IMR-90 (cell line): ENCODE measurements around the gene SMOC1. TPM values are rescaled to one million over a fixed set of nuclear protein-coding genes. Genes with fewer than 3 reads are reported as not detected.
A peak's percentile ranks its signal among the peaks of the same experiment; 100 is the strongest.

ENCODE experiments used
- ATAC-seq: fragments of 200-7000 bp; cut with Tn5 transposase; 2 replicates; pipeline ENCODE4 v1.9.1; 2020; ENCODE audit warnings: low read depth, mild to moderate bottlenecking, moderate library complexity
- BruUV-seq: library from RNA; stranded (reverse); fragments of 400-500 nt; replicated peaks from 2 replicates; lab custom pipeline; 2021; lab: Mats Ljungman, UMichigan
- CTCF ChIA-PET: fragments of 300-600 bp; formaldehyde crosslinking; extraction: SDS; loops from one replicate; lab custom pipeline; 2021; ENCODE audit warnings: antibody characterized with exemption; lab: Yijun Ruan, JAX
- POLR2A ChIA-PET: fragments of 300-600 bp; sonication (Branson Sonifier 250); formaldehyde crosslinking; loops from one replicate; lab custom pipeline; 2022; ENCODE audit warnings: antibody characterized with exemption; ENCODE audit not compliant: unreplicated experiment; lab: Charles Lee
- DNase-seq: peaks from one replicate; pipeline ENCODE4 v3.0.0; 2013
- H2AFZ ChIP-seq: replicated peaks from 2 replicates; pipeline ENCODE3; 2013; ENCODE audit warnings: low read length, mild to moderate bottlenecking; ENCODE audit not compliant: poor library complexity
- H2AK5ac ChIP-seq: 2 replicates; pipeline ENCODE4 v1.6.1; 2013; ENCODE audit warnings: low read depth, low read length, inconsistent platforms
- H2AK9ac ChIP-seq: replicated peaks from 2 replicates; pipeline ENCODE3; 2013; ENCODE audit warnings: mild to moderate bottlenecking, low read depth, low read length, moderate library complexity; ENCODE audit not compliant: poor library complexity
- H2BK120ac ChIP-seq: 2 replicates; pipeline ENCODE4 v1.6.1; 2013; ENCODE audit warnings: low read depth, low read length, inconsistent platforms
- H2BK15ac ChIP-seq: 3 replicates; pipeline ENCODE4 v1.6.1; 2013; ENCODE audit warnings: low read depth, low read length, inconsistent platforms
- H2BK20ac ChIP-seq: 2 replicates; pipeline ENCODE4 v1.6.1; 2013; ENCODE audit warnings: low read depth, mild to moderate bottlenecking, inconsistent platforms, low read length, moderate library complexity
- H2BK5ac ChIP-seq: 2 replicates; pipeline ENCODE4 v1.6.1; 2013; ENCODE audit warnings: mild to moderate bottlenecking, low read depth, low read length, inconsistent platforms; ENCODE audit not compliant: poor library complexity, severe bottlenecking
- H3K14ac ChIP-seq: replicated peaks from 2 replicates; pipeline ENCODE4 v1.6.1; 2013; ENCODE audit warnings: low read depth, low read length, inconsistent platforms
- H3K18ac ChIP-seq: 2 replicates; pipeline ENCODE4 v1.6.1; 2013; ENCODE audit warnings: low read depth, low read length, control low read depth
- H3K23ac ChIP-seq: 2 replicates; pipeline ENCODE4 v1.6.1; 2013; ENCODE audit warnings: low read depth, low read length, inconsistent platforms
- H3K27ac ChIP-seq: 2 replicates; pipeline ENCODE4 v1.5.1; 2013; ENCODE audit warnings: mild to moderate bottlenecking, control low read depth, low read length; ENCODE audit not compliant: insufficient read depth
- H3K27me3 ChIP-seq: 2 replicates; pipeline ENCODE4 v1.6.1; 2013; ENCODE audit warnings: low read length; ENCODE audit not compliant: control insufficient read depth, insufficient read depth
- H3K36me3 ChIP-seq: 2 replicates; pipeline ENCODE4 v1.6.1; 2013; ENCODE audit warnings: low read length, mixed read lengths; ENCODE audit not compliant: control insufficient read depth, insufficient read depth
- H3K4ac ChIP-seq: 2 replicates; pipeline ENCODE4 v1.6.1; 2013; ENCODE audit warnings: low read depth, low read length, inconsistent platforms
- H3K4me1 ChIP-seq: 2 replicates; pipeline ENCODE4 v1.6.1; 2013; ENCODE audit warnings: low read length, mixed read lengths; ENCODE audit not compliant: control insufficient read depth, insufficient read depth
- H3K4me2 ChIP-seq: 2 replicates; pipeline ENCODE4 v1.6.1; 2013; ENCODE audit warnings: low read depth, mild to moderate bottlenecking, control low read depth, low read length, moderate library complexity
- H3K4me3 ChIP-seq: 2 replicates; pipeline ENCODE4 v1.5.1; 2013; ENCODE audit warnings: low read depth, mild to moderate bottlenecking, control low read depth, low read length, moderate library complexity; ENCODE audit not compliant: insufficient read depth
- H3K56ac ChIP-seq: 2 replicates; pipeline ENCODE4 v1.6.1; 2013; ENCODE audit warnings: low read length, inconsistent platforms; ENCODE audit not compliant: insufficient read depth; ENCODE audit errors: extremely low read depth
- H3K79me1 ChIP-seq, 2 experiments: 2 replicates each; pipeline ENCODE4 v1.6.1; 2013; ENCODE audit warnings: low read length in 2 of 2, inconsistent platforms in 1 of 2, low read depth in 1 of 2
- H3K9ac ChIP-seq: 2 replicates; pipeline ENCODE4 v1.6.1; 2013; ENCODE audit warnings: low read depth, low read length, control low read depth
- H3K9me1 ChIP-seq: 2 replicates; pipeline ENCODE4 v1.6.1; 2013; ENCODE audit warnings: low read length, inconsistent platforms; ENCODE audit not compliant: insufficient read depth
- H3K9me3 ChIP-seq: 2 replicates; pipeline ENCODE4 v1.6.1; 2013; ENCODE audit warnings: low read length; ENCODE audit not compliant: control insufficient read depth, insufficient read depth
- H4K20me1 ChIP-seq: 2 replicates; pipeline ENCODE4 v1.6.1; 2013; ENCODE audit warnings: low read length, inconsistent platforms; ENCODE audit not compliant: insufficient read depth
- H4K5ac ChIP-seq: 2 replicates; pipeline ENCODE4 v1.6.1; 2013; ENCODE audit warnings: mild to moderate bottlenecking, low read depth, low read length, control low read depth
- H4K8ac ChIP-seq, 2 experiments: 2 replicates each; pipeline ENCODE4 v1.6.1; 2013; ENCODE audit warnings: low read depth in 2 of 2, low read length in 2 of 2, control low read depth in 1 of 2, inconsistent platforms in 1 of 2
- H4K91ac ChIP-seq: 2 replicates; pipeline ENCODE4 v1.6.1; 2013; ENCODE audit warnings: low read depth, low read length, inconsistent platforms; ENCODE audit not compliant: insufficient read depth
- BHLHE40 ChIP-seq: fragments of 150-350 bp; IDR thresholded peaks from 2 replicates; pipeline ENCODE4 v1.6.1; 2016; ENCODE audit warnings: mild to moderate bottlenecking, low read depth, low read length
- CHD1 ChIP-seq: IDR thresholded peaks from 2 replicates; pipeline ENCODE4 v1.6.1; 2012; ENCODE audit warnings: low read depth, low read length, improper control_type of control experiment
- CTCF ChIP-seq: conservative IDR thresholded peaks from 2 replicates; pipeline ENCODE4 v1.5.1; 2012; ENCODE audit warnings: mild to moderate bottlenecking, low read depth, low read length, improper control_type of control experiment
- RAD21 ChIP-seq: IDR thresholded peaks from 2 replicates; pipeline ENCODE4 v1.6.1; 2012; ENCODE audit warnings: low read length, improper control_type of control experiment
- SMC3 ChIP-seq: fragments of 150-350 bp; IDR thresholded peaks from 2 replicates; pipeline ENCODE4 v1.6.1; 2016; ENCODE audit warnings: low read depth, mild to moderate bottlenecking, antibody characterized with exemption, low read length, moderate library complexity
- WGBS, 2 experiments: methylation state at CpG; one replicate each; pipeline versions ENCODE4 v1.1.5 to v1.1.7; 2013; ENCODE audit warnings: missing lambda C conversion rate in 2 of 2; ENCODE audit not compliant: insufficient read length in 1 of 2; ENCODE audit errors: extremely low coverage in 2 of 2; 5-methylcytosine and 5-hydroxymethylcytosine counted together
- dilution Hi-C: fragments of 300-500 bp; cut with HindIII; formaldehyde crosslinking; loops from one replicate; pipeline ENCODE4 v1.14.3; 2018; ENCODE audit warnings: low sequenced_read_pairs; ENCODE audit not compliant: unreplicated experiment
- in situ Hi-C: fragments of 300-500 bp; cut with MboI; formaldehyde crosslinking; loops from 3 replicates; pipeline ENCODE4 v1.14.3; 2019; ENCODE audit warnings: low sequenced_read_pairs, inconsistent platforms, mixed read lengths
- intact Hi-C: fragments of 100-400 bp; cut with micrococcal nuclease; formaldehyde crosslinking; loops from 2 replicates; pipeline ENCODE4 v1.10.0; 2022
- polyA plus RNA-seq, 3 experiments: library from polyadenylated mRNA; depleted of rRNA; stranded (reverse); fragments of >200 nt; gene quantifications; 2 replicates each; pipeline ENCODE4 v1.2.3, GENCODE V29; 2012; ENCODE audit warnings: low replicate concordance in 1 of 3
- total RNA-seq: library from RNA; depleted of rRNA; stranded (reverse); fragments of >200 nt; gene quantifications from 2 replicates; pipeline ENCODE4 v1.2.3, GENCODE V29; 2012

SMOC1 gene
- total and polyA plus RNA-seq, 2 of the 4 experiments (the other 2 are of a cell fraction) = 0.90 to 4.1 TPM

GRCh38 chr14:70045844-70046535 is 166.8 kb downstream of the SMOC1 start:
- Histone ChIP-seq H2AK5ac (no peak overlapping the region), H2BK120ac (no peak overlapping the region), H3K56ac (no peak overlapping the region), H3K4me3 (no peak overlapping the region), H3K9ac (no peak overlapping the region), H3K27me3 (peaks cover 5% of the 10 kb centered on the region), H4K8ac (peak overlapping the region; percentile 57 to 70; a peak in 2 of 4 replicates), H3K79me1 (no peaks in the 10 kb centered on the region), H3K18ac (peak overlapping the region; percentile 19; the same call in 1 of the 2 replicates), H3K27ac (no peak overlapping the region), H2AFZ (peak overlapping the region; percentile 78), H2BK15ac (no peak overlapping the region), H3K9me3 (no peaks in the 10 kb centered on the region), H3K14ac (no peak overlapping the region), H3K4me1 (no peaks in the 10 kb centered on the region), H2BK20ac (no peak overlapping the region), H3K23ac (no peak overlapping the region), H3K4me2 (no peak overlapping the region), H3K36me3 (no peaks in the 10 kb centered on the region), H3K9me1 (no peaks in the 10 kb centered on the region), H4K91ac (no peak overlapping the region), H4K20me1 (no peaks in the 10 kb centered on the region), H2AK9ac (no peak overlapping the region), H2BK5ac (no peak overlapping the region), H3K4ac (no peak overlapping the region), H4K5ac (peak overlapping the region; percentile 19; the same call in 1 of the 2 replicates)
- ChIA-PET CTCF (interaction anchor here (0.7 to 0.9 kb wide), 2 partner anchors 18 to 224 kb away, joined by 3 to 4 read pairs; no protein-coding TSS in a partner anchor), POLR2A (no interaction called here)
- in situ Hi-C loops (no loop called here), intact Hi-C loops (loop anchor here (1.0 to 5.0 kb wide), 5 partner anchors 28 to 765 kb away; no protein-coding TSS in a partner anchor), dilution Hi-C loops (no loop called here)
- TF ChIP-seq SMC3 (peak; percentile 46; the same call in 1 of the 2 replicates), BHLHE40 (no peak), RAD21 (peak; percentile 77), CTCF (peak; percentile 62), CHD1 (no peak)
- ATAC-seq (peak; percentile 99), DNase-seq (peak; percentile 48)
- BruUV-seq = no TSS peak
- 14% methylated on average over 9 of the region's 22 CpGs; no CpG with 5 or more reads in 1 of the 2 experiments for WGBS, 2 experiments
